ENCODE results near the gene SYCP2L.
A peak's percentile ranks its signal among the peaks of the same experiment; 100 is the strongest.

Gene SYCP2L

DNA sequence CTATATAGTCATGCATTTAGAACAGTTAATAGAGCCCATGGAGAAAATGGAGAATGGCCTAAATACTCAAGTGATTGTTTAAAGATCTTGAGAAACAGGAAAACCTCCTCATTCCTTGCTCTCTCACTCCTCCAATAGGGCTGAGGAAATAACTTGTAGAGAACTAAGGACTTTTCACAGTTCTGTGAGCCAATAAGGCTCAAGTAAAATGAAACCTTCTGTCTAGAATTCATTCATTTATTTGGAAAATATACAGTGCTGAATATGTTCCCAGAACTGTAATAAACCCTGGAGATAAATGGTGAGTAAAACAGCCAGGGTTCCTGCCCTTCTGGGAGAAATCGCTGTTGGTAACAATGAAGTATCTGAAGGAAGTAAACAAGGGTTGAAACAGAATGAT lies 122.0 kb downstream of the SYCP2L start:
- no peak overlapping the region for H2BK15ac ChIP-seq (replicated peaks; ENCODE audit: low read depth)
- H3K56ac ChIP-seq (ENCODE audit: low read length), result peak overlapping the region; percentile 52
- no CpG with 5 or more reads among the region's 1 CpG for WGBS (ENCODE audit: extremely low coverage, insufficient coverage, low lambda C conversion rate)
- H3K79me1 ChIP-seq (ENCODE audit: low read length), result no peaks in the 10 kb centered on the region
- peak overlapping the region; percentile 43 for H2BK5ac ChIP-seq (ENCODE audit: low read length)
- H2BK120ac ChIP-seq (ENCODE audit: low read depth, low read length), result no peak overlapping the region
- no peak for DNase-seq
- H3K18ac ChIP-seq (ENCODE audit: low read length), result no peak overlapping the region
- H3K79me2 ChIP-seq (ENCODE audit: control insufficient read depth, insufficient read depth, low read length), result no peaks in the 10 kb centered on the region
- H4K5ac ChIP-seq (ENCODE audit: low read length), result peak overlapping the region; percentile 21
- H3K27me3 ChIP-seq (ENCODE audit: insufficient read depth, low read length, poor library complexity), result no peaks in the 10 kb centered on the region
- no peak overlapping the region for H3K23ac ChIP-seq (ENCODE audit: low read length)
- peak overlapping the region; percentile 73 for H3K27ac ChIP-seq (ENCODE audit: low read depth, low read length)
- no peak overlapping the region for H4K8ac ChIP-seq (ENCODE audit: low read depth, low read length)
- H3K4me2 ChIP-seq (ENCODE audit: low read length), result no peak overlapping the region
- H3K4me1 ChIP-seq (ENCODE audit: control insufficient read depth, low read depth, low read length), result peaks cover 28% of the 10 kb centered on the region
- no peak overlapping the region for H3K4me3 ChIP-seq (ENCODE audit: low read length)
- H3K9ac ChIP-seq (ENCODE audit: low read length), result no peak overlapping the region
- peak overlapping the region; percentile 83 for H3K4ac ChIP-seq (ENCODE audit: low read depth, low read length)
- H3K36me3 ChIP-seq (ENCODE audit: control insufficient read depth, insufficient read depth, low read length), result no peaks in the 10 kb centered on the region
- no peak overlapping the region for H2AK5ac ChIP-seq (ENCODE audit: low read length)

- Histone ChIP-seq H3K18ac (ENCODE audit: low read length) (peak overlapping the region; percentile 44), H3K79me2 (ENCODE audit: control insufficient read depth, insufficient read depth, low read length) (no peaks in the 10 kb centered on the region), H4K8ac (ENCODE audit: low read depth, low read length) (no peak overlapping the region), H3K4ac (ENCODE audit: low read depth, low read length) (no peak overlapping the region), H4K5ac (ENCODE audit: low read length) (no peak overlapping the region), H2BK5ac (ENCODE audit: low read length) (peak overlapping the region; percentile 4), H3K27ac (ENCODE audit: low read depth, low read length) (no peak overlapping the region), H2BK15ac (replicated peaks; ENCODE audit: low read depth) (peak overlapping the region; percentile 14), H2AK5ac (ENCODE audit: low read length) (no peak overlapping the region), H3K79me1 (ENCODE audit: low read length) (no peaks in the 10 kb centered on the region), H3K36me3 (ENCODE audit: control insufficient read depth, insufficient read depth, low read length) (no peaks in the 10 kb centered on the region), H3K56ac (ENCODE audit: low read length) (peak overlapping the region; percentile 52), H3K4me2 (ENCODE audit: low read length) (no peak overlapping the region), H2BK120ac (ENCODE audit: low read depth, low read length) (peak overlapping the region; percentile 68), H3K27me3 (ENCODE audit: insufficient read depth, low read length, poor library complexity) (no peaks in the 10 kb centered on the region), H3K23ac (ENCODE audit: low read length) (no peak overlapping the region), H3K4me3 (ENCODE audit: low read length) (no peak overlapping the region), H3K9ac (ENCODE audit: low read length) (no peak overlapping the region), H3K4me1 (ENCODE audit: control insufficient read depth, low read depth, low read length) (peaks cover 28% of the 10 kb centered on the region)
- no CpG with 5 or more reads among the region's 6 CpGs for WGBS (ENCODE audit: extremely low coverage, insufficient coverage, low lambda C conversion rate)
- peak; percentile 93 for DNase-seq
Observed at GRCh38 chr6:11009353-11009752, 122.5 kb downstream of the SYCP2L start.

DNA sequence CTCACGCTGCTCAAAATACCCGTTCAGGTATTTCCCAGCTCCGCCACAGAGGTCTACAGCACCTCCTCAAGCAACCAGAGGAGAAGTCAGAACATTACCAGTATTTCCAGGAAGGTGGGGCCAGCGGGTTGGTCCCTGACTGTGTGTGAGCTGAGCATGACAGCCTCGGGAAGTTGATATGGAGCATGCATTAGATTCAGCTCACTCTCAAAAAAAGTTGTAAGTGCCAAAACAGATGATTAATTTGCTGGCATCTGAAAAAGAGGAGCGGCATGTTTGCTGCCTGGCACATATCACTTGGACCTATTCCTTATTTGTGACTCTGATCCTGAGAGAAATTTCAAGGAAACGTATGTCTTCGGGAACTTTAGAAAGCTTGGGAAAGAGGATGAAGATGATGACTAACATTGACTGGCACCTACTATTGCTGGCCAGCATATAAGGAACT lies 125.0 kb downstream of the SYCP2L start:
- DNase-seq, result peak; percentile 88
- no peak overlapping the region for H3K23ac ChIP-seq (ENCODE audit: low read length)
- H2AK5ac ChIP-seq (ENCODE audit: low read length), result no peak overlapping the region
- no peak overlapping the region for H3K18ac ChIP-seq (ENCODE audit: low read length)
- H4K5ac ChIP-seq (ENCODE audit: low read length), result no peak overlapping the region
- H3K36me3 ChIP-seq (ENCODE audit: control insufficient read depth, insufficient read depth, low read length), result no peaks in the 10 kb centered on the region
- no peak overlapping the region for H3K9ac ChIP-seq (ENCODE audit: low read length)
- H3K27ac ChIP-seq (ENCODE audit: low read depth, low read length), result no peak overlapping the region
- peaks cover 24% of the 10 kb centered on the region for H3K4me1 ChIP-seq (ENCODE audit: control insufficient read depth, low read depth, low read length)
- H3K4ac ChIP-seq (ENCODE audit: low read depth, low read length), result no peak overlapping the region
- no peaks in the 10 kb centered on the region for H3K79me1 ChIP-seq (ENCODE audit: low read length)
- H3K56ac ChIP-seq (ENCODE audit: low read length), result no peak overlapping the region
- WGBS (ENCODE audit: extremely low coverage, insufficient coverage, low lambda C conversion rate), result no CpG with 5 or more reads among the region's 8 CpGs
- H3K4me2 ChIP-seq (ENCODE audit: low read length), result no peak overlapping the region
- no peak overlapping the region for H4K8ac ChIP-seq (ENCODE audit: low read depth, low read length)
- no peaks in the 10 kb centered on the region for H3K79me2 ChIP-seq (ENCODE audit: control insufficient read depth, insufficient read depth, low read length)
- no peaks in the 10 kb centered on the region for H3K27me3 ChIP-seq (ENCODE audit: insufficient read depth, low read length, poor library complexity)
- H2BK15ac ChIP-seq (replicated peaks; ENCODE audit: low read depth), result no peak overlapping the region
- H3K4me3 ChIP-seq (ENCODE audit: low read length), result no peak overlapping the region
- H2BK5ac ChIP-seq (ENCODE audit: low read length), result no peak overlapping the region
- no peak overlapping the region for H2BK120ac ChIP-seq (ENCODE audit: low read depth, low read length)

DNA sequence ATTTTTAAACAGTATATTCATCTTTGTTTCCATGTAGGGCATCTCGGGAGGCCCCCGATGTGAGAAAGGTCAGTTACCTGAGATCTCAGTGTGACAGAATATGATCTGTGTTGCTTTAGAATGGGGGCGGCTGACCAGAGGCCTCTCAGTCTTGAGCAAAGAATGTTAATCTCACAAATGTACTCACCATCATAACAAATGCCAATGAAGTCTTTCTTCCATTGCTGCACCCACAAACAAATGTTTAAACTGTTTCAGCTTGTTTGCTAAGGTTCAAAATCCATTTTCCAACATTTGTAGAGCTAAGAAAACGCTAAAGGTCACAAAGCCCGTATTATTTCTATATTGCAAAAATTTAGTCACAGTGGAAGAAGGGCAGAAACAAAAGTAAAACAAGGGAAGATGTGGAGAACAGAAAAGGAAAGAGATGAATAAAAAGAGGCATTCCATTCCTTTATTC lies 125.5 kb downstream of the SYCP2L start:
- H2AK5ac ChIP-seq (ENCODE audit: low read length), result no peak overlapping the region
- H3K27ac ChIP-seq (ENCODE audit: low read depth, low read length), result no peak overlapping the region
- peaks cover 22% of the 10 kb centered on the region for H3K4me1 ChIP-seq (ENCODE audit: control insufficient read depth, low read depth, low read length)
- H3K18ac ChIP-seq (ENCODE audit: low read length), result no peak overlapping the region
- no peak overlapping the region for H4K5ac ChIP-seq (ENCODE audit: low read length)
- H3K4me2 ChIP-seq (ENCODE audit: low read length), result no peak overlapping the region
- WGBS (ENCODE audit: extremely low coverage, insufficient coverage, low lambda C conversion rate), result no CpG with 5 or more reads among the region's 5 CpGs
- no peak overlapping the region for H3K4ac ChIP-seq (ENCODE audit: low read depth, low read length)
- no peak for DNase-seq
- no peaks in the 10 kb centered on the region for H3K79me1 ChIP-seq (ENCODE audit: low read length)
- H2BK120ac ChIP-seq (ENCODE audit: low read depth, low read length), result no peak overlapping the region
- no peaks in the 10 kb centered on the region for H3K27me3 ChIP-seq (ENCODE audit: insufficient read depth, low read length, poor library complexity)
- H2BK15ac ChIP-seq (replicated peaks; ENCODE audit: low read depth), result no peak overlapping the region
- no peak overlapping the region for H3K9ac ChIP-seq (ENCODE audit: low read length)
- H3K56ac ChIP-seq (ENCODE audit: low read length), result no peak overlapping the region
- no peak overlapping the region for H4K8ac ChIP-seq (ENCODE audit: low read depth, low read length)
- H3K79me2 ChIP-seq (ENCODE audit: control insufficient read depth, insufficient read depth, low read length), result no peaks in the 10 kb centered on the region
- no peak overlapping the region for H2BK5ac ChIP-seq (ENCODE audit: low read length)
- H3K23ac ChIP-seq (ENCODE audit: low read length), result no peak overlapping the region
- H3K36me3 ChIP-seq (ENCODE audit: control insufficient read depth, insufficient read depth, low read length), result no peaks in the 10 kb centered on the region
- H3K4me3 ChIP-seq (ENCODE audit: low read length), result no peak overlapping the region

DNA sequence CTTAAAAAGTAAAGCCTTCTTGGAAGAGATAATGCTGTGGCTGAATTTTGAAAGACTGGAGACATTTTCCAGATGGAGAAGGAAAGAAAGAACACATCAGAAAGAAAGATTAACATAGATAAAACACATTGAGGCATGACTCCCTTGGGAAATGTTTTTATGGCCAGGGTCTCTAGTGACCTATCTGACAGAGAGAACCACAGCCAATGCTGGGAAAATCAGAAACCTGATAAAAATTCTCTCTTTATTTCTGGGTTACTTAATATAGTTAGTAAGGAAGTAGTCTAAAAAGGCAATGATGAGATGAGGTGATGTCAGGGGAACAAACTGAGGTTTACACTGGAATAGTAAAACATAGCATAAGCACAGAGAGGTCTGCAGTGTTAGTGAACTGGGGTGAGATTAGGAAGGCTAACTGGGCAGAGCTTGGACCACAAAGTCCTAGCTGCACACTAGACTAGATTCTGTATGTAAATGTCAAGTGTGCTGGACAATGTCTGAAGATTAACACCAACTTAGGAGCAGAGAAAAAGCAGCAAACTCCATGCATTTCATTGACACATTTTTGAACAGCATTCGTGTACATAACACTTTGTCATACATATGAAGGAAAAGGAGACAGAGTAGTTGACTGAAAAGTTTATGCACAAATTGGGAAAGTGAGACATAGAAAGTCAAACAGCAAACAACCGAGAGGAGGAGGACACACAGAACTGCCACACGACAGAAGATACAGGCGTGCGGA lies 126.3 kb downstream of the SYCP2L start:
- no peak overlapping the region for H3K27ac ChIP-seq (ENCODE audit: low read depth, low read length)
- H3K36me3 ChIP-seq (ENCODE audit: control insufficient read depth, insufficient read depth, low read length), result no peaks in the 10 kb centered on the region
- H3K18ac ChIP-seq (ENCODE audit: low read length), result no peak overlapping the region
- H3K4me1 ChIP-seq (ENCODE audit: control insufficient read depth, low read depth, low read length), result peaks cover 17% of the 10 kb centered on the region
- H3K4ac ChIP-seq (ENCODE audit: low read depth, low read length), result no peak overlapping the region
- H3K9ac ChIP-seq (ENCODE audit: low read length), result no peak overlapping the region
- no peak for DNase-seq
- no peak overlapping the region for H2BK5ac ChIP-seq (ENCODE audit: low read length)
- no peaks in the 10 kb centered on the region for H3K27me3 ChIP-seq (ENCODE audit: insufficient read depth, low read length, poor library complexity)
- no peak overlapping the region for H3K4me2 ChIP-seq (ENCODE audit: low read length)
- peak overlapping the region; percentile 18 for H3K56ac ChIP-seq (ENCODE audit: low read length)
- no peaks in the 10 kb centered on the region for H3K79me1 ChIP-seq (ENCODE audit: low read length)
- H4K8ac ChIP-seq (ENCODE audit: low read depth, low read length), result no peak overlapping the region
- H3K79me2 ChIP-seq (ENCODE audit: control insufficient read depth, insufficient read depth, low read length), result no peaks in the 10 kb centered on the region
- WGBS (ENCODE audit: extremely low coverage, insufficient coverage, low lambda C conversion rate), result no CpG with 5 or more reads among the region's 5 CpGs
- H2AK5ac ChIP-seq (ENCODE audit: low read length), result peak overlapping the region; percentile 39
- H2BK120ac ChIP-seq (ENCODE audit: low read depth, low read length), result no peak overlapping the region
- no peak overlapping the region for H3K4me3 ChIP-seq (ENCODE audit: low read length)
- no peak overlapping the region for H2BK15ac ChIP-seq (replicated peaks; ENCODE audit: low read depth)
- H4K5ac ChIP-seq (ENCODE audit: low read length), result peak overlapping the region; percentile 44
- H3K23ac ChIP-seq (ENCODE audit: low read length), result no peak overlapping the region

DNA sequence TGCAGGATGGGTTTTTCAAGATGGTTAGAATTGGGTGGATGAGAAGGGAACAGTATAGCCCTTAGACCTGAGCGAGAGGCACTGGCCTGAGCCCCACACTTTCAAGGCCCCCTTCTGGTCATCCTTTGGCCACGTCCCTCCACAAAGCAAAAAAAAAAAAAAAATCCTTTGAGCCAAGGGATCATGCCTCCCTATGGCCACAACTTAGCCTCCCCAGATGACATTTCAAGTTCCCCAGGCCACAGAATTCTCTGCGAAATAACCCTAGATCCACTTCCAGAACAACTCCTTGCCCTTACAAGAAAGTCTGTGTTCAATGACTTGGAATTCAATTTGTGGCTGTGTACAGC lies 126.8 kb downstream of the SYCP2L start:
- no peak overlapping the region for H3K56ac ChIP-seq (ENCODE audit: low read length)
- no peak overlapping the region for H3K27ac ChIP-seq (ENCODE audit: low read depth, low read length)

More for the DNA sequence above, 126.8 kb downstream of the SYCP2L start:
- Histone ChIP-seq H2BK120ac (ENCODE audit: low read depth, low read length) (no peak overlapping the region), H2AK5ac (ENCODE audit: low read length) (no peak overlapping the region), H3K18ac (ENCODE audit: low read length) (no peak overlapping the region), H3K27me3 (ENCODE audit: insufficient read depth, low read length, poor library complexity) (no peaks in the 10 kb centered on the region), H4K5ac (ENCODE audit: low read length) (no peak overlapping the region), H4K8ac (ENCODE audit: low read depth, low read length) (no peak overlapping the region), H3K79me1 (ENCODE audit: low read length) (no peaks in the 10 kb centered on the region), H3K23ac (ENCODE audit: low read length) (no peak overlapping the region), H3K4me1 (ENCODE audit: control insufficient read depth, low read depth, low read length) (peaks cover 13% of the 10 kb centered on the region), H3K4me3 (ENCODE audit: low read length) (no peak overlapping the region), H3K4ac (ENCODE audit: low read depth, low read length) (no peak overlapping the region), H2BK15ac (replicated peaks; ENCODE audit: low read depth) (no peak overlapping the region), H2BK5ac (ENCODE audit: low read length) (no peak overlapping the region), H3K4me2 (ENCODE audit: low read length) (no peak overlapping the region), H3K79me2 (ENCODE audit: control insufficient read depth, insufficient read depth, low read length) (no peaks in the 10 kb centered on the region), H3K36me3 (ENCODE audit: control insufficient read depth, insufficient read depth, low read length) (no peaks in the 10 kb centered on the region), H3K9ac (ENCODE audit: low read length) (no peak overlapping the region)
- DNase-seq, result no peak
- no CpG with 5 or more reads among the region's 3 CpGs for WGBS (ENCODE audit: extremely low coverage, insufficient coverage, low lambda C conversion rate)

All from mesendoderm (in vitro differentiated cells).